Adipocyte (in vitro differentiated cells): Measurements from ENCODE around the gene RTN4RL1.

Experiments
- DNase-seq: peaks from one replicate; pipeline ENCODE4 v3.0.0-alpha.2; 2015; ENCODE audit warnings: low read depth
- H3K27me3 ChIP-seq: replicated peaks from 2 replicates; pipeline ENCODE4 v1.7.0; 2013; ENCODE audit warnings: mild to moderate bottlenecking, low read length, moderate library complexity; ENCODE audit not compliant: control insufficient read depth, insufficient read depth
- H3K36me3 ChIP-seq: 2 replicates; pipeline ENCODE4 v1.7.0; 2013; ENCODE audit warnings: low read length, mild to moderate bottlenecking, moderate library complexity; ENCODE audit not compliant: control insufficient read depth, insufficient read depth, severe bottlenecking
- H3K4me1 ChIP-seq: 2 replicates; pipeline ENCODE4 v1.7.0; 2013; ENCODE audit warnings: mild to moderate bottlenecking, low read length, moderate library complexity; ENCODE audit not compliant: control insufficient read depth, insufficient read depth
- H3K4me3 ChIP-seq: 2 replicates; pipeline ENCODE4 v1.7.0; 2013; ENCODE audit warnings: mild to moderate bottlenecking, low read length, moderate library complexity
- H3K9ac ChIP-seq: 2 replicates; pipeline ENCODE4 v1.7.0; 2013; ENCODE audit warnings: mild to moderate bottlenecking, low read length, moderate library complexity
- H3K9me3 ChIP-seq: 2 replicates; pipeline ENCODE4 v1.7.0; 2013; ENCODE audit warnings: mild to moderate bottlenecking, low read length, moderate library complexity; ENCODE audit not compliant: control insufficient read depth

RTN4RL1 gene

DNA sequence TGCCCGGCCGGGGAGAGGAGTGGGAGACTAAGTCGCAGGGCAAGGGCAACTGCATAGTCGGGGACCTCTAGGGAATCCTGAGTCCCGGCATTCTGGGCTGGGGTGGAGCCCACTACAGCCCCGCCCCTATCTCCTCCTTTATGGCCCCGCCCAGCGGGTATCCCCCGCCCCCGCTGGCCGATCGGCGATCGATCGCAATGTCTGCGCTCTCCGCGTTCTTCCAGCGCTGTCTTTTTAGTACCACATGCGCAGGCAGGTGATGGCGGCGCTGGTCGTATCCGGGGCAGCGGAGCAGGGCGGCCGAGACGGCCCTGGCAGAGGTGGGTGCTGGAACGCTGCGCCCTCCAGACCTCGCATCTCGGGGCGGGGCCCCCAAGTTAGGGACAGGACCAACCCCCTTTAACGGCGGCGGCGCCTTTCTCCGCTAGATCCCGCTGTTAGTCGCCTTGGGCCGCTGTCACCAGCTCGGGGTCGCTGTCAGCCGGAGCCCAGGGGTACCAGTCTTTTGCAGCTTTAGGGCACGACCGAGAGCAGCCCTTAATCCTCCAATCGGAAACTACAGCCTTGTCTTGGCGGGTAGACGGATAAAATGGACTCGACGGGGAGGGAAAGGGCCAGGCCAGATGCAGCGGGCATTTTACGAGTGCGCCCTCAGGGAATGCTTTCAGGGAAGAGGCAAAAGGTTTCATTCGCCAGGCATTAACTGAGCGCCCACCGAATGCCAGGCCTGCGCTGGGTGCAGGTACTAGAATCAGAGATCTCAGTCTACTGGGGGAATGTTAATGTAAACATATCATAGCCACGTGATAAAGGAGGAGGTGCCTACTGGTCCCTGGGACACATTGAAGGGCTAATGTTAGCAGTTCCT lies 5.0 kb upstream of the RTN4RL1 start, which contains the start of gene DPH1:
Gene DPH1 (plus strand): TSS at position 243 of the 868 bp plus-strand sequence. CDS start 17 bp downstream, at position 260.
- H3K9ac ChIP-seq: peak within 1 kb of the TSS; percentile 96
- H3K9me3 ChIP-seq: no peaks in the 10 kb centered on the region
- H3K27me3 ChIP-seq: peaks cover 4% of the 10 kb centered on the region
- H3K4me3 ChIP-seq: peak within 1 kb of the TSS; percentile 97
- H3K4me1 ChIP-seq: peaks cover 18% of the 10 kb centered on the region
- peak; percentile 97 for DNase-seq
- peaks cover 3% of the 10 kb centered on the region for H3K36me3 ChIP-seq

DNA sequence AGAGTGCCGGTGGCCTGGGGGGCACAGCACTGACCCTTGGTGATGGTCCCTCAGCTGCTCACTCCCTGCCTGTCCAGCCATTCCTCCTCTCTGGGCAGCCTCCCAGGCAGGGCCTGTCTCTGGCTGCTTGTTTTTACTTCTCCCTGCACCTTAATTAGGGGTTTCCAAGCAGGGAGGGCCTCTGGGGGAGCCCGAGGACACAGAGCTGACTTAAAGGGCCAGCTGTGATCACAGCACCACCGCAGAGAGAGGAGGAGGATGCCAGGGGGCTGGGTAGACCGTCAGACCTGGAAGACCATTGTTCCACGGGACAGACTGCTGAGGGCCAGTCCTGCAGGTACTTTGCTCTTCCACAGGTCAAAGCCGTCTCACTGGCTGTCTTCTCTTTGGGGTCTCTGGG lies 3.6 kb upstream of the RTN4RL1 start:
- H3K27me3 ChIP-seq: peaks cover 4% of the 10 kb centered on the region
- H3K4me3 ChIP-seq: no peak overlapping the region
- no peak overlapping the region for H3K9ac ChIP-seq
- H3K9me3 ChIP-seq: no peaks in the 10 kb centered on the region
- peaks cover 17% of the 10 kb centered on the region for H3K4me1 ChIP-seq
- peaks cover under 1% of the 10 kb centered on the region for H3K36me3 ChIP-seq
- no peak for DNase-seq

DNA sequence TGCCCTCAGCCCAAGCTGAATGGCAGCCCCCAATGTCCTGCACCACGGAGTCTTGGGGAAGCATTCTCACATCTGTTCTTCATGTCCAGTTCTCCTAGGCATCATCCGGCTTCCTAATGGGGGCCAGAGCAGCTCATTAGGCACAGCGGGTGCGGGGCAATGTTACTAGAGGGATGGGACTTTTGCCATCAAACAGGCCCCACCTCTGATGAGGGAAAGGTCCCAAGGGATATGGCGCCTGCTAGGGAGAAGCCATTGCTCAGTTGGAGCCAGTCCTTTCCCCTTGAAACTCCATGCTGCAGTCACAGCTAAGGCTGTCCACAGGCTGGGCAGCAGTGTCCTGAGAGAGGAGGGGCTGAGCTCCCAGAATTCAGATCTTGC lies 3.1 kb upstream of the RTN4RL1 start:
- peaks cover 12% of the 10 kb centered on the region for H3K4me1 ChIP-seq
- peaks cover 4% of the 10 kb centered on the region for H3K27me3 ChIP-seq
- no peak overlapping the region for H3K9ac ChIP-seq
- H3K4me3 ChIP-seq: no peak overlapping the region
- H3K9me3 ChIP-seq: no peaks in the 10 kb centered on the region
- no peak for DNase-seq
- no peaks in the 10 kb centered on the region for H3K36me3 ChIP-seq

DNA sequence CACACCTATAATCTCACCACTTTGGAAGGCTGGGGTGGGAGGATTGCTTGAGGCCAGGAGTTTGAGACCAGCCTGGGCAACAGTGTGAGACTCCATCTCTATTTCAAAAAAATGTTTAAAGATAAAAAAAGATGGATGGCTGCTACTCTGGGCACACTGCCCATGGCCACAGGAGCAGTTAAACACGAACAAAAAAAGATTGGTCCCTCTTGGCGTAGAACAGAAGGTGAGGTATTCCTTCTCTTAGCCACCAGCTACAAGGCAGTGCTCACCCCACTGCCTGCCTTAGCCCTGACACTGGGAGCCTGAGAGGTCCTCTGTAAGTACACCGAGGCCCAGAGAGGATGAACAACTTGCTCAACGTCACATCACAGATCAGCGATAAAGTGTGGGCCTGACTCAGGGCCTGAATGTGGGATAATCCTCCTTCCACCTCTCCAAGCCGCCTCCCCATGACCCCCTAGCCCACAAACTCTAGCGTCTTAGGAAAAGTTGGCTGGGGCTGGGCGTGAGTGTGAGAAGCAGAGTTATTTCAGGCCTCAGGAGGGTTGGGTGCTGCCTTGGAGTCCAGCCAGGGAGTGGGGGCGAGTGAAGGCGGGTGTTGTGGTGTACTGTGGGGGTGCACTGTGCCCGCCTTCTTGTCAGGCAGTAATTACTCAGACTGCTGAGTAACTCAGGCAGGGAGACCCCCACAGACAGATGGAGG lies 2.5 kb upstream of the RTN4RL1 start:
- Histone ChIP-seq H3K4me1 (peaks cover 12% of the 10 kb centered on the region), H3K36me3 (no peaks in the 10 kb centered on the region), H3K9me3 (no peaks in the 10 kb centered on the region), H3K9ac (no peak overlapping the region), H3K27me3 (peaks cover 4% of the 10 kb centered on the region), H3K4me3 (no peak overlapping the region)
- no peak for DNase-seq

DNA sequence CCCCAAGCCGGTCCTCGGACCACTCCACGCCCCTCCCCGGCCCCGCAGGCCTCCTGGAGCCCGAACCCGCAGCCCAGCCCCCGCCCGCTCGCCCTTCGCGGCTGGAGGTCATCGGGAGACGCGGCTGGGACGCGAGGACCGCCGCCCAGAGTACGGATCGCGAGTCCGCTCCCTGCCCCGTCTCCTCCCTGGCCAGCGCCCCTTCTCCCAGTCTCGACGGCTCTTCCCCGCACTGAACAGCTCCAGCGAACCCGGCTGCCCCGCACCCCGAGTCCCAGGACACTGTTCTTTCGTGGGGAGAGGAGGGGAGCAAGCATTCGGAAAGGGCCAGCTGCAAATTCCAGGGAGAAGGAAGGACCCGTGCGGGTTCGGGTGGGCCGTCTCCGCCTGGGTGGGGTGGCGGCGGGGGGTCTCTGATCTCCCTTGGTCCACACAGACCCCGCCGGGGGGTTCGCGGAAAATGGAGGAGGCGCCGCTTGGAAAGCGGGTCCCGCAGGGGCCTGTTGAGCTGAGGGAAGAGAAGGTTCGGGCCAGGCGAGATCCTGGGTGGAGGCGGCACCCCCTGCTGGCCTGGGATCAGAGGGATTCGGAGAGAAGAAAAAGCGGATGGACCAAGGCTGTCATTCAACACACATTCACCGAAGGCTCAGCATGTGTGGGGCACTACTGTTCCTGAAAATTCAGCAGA lies 632 bp upstream of the RTN4RL1 start:
- Histone ChIP-seq H3K9me3 (no peaks in the 10 kb centered on the region), H3K4me3 (peak overlapping the region; percentile 88), H3K9ac (peak overlapping the region; percentile 68), H3K4me1 (peaks cover 11% of the 10 kb centered on the region), H3K36me3 (no peaks in the 10 kb centered on the region), H3K27me3 (peaks cover 4% of the 10 kb centered on the region)
- DNase-seq: peak; percentile 88

DNA sequence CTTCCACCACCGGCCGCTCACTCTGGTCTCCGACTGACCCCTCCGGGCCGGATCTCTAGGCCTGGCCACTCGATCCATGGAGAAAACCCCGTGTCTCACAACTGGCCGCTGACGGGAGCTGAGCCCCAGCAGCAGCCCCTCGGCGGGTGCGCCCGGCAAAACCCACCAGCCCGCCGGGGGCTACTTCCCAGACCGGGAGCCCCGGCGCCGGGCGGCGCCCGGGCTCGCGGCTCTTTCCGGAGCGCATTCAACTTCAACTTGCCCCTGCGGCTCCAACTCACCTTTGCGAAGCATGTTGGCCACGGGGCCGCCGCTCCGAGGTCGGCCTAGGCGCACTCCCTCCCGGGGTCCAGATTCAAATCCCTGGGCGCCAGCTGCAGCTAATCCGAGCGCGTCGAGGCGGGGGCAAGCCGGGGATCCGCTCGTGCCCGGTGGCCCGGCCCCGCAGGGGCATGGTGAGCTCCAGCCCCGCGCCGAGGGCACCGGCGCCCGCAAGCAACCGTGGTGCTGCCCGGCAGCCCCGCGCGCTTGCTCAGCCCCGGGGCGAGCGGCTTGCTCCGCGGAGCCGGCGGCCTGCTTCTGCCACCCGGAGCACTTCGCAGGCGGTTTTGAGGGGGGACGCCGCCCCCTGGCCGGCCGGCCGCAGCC lies 438 bp downstream of the RTN4RL1 start:
- Histone ChIP-seq H3K9ac (peak overlapping the region; percentile 88), H3K27me3 (peaks cover 10% of the 10 kb centered on the region), H3K4me3 (peak overlapping the region; percentile 88), H3K36me3 (no peaks in the 10 kb centered on the region), H3K4me1 (peaks cover 11% of the 10 kb centered on the region), H3K9me3 (no peaks in the 10 kb centered on the region)
- DNase-seq: peak; percentile 36

DNA sequence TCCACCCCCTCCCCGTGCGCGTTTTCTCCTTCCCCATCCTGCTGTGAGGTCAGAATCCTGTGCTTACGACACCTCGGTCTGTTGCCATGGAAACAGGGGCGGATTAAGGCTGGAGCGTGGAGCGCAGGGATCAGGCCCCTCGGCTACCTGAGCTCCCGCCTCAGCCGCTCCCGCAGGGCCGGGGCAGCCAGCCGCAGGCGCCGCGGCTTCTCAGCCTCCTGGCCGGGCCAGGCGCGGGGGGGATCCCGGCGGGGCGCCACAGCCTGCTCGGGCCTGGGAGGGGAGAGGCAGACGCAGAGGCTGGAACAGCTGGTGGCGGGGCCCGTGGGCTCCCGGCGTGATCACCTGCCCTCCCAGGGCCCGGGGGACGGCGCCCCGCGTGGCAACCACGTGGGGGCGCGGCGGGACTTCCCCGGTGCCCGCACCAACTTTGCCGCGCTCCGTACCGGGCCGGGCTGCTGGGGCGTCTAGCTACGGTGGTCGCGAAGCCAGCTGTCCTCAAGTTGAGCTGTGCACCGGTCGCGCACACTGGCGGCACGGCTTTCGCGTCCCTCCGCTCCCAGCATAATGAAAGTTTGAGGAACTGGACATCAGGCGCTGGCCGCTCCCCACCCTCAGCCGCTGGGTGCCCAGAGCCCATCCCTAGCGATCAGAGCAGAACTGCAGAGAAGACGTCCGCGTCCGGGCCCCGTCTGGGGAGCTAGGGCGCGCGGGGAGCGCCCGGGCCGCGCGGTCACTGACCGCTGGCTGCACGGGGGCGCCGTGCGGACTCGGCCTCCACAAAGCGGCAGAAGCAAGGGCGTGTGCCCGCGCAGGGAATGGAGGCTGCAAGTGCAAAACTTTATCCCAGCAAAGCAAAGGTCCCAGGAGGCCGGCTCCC lies 1.2 kb downstream of the RTN4RL1 start:
- peaks cover 9% of the 10 kb centered on the region for H3K4me1 ChIP-seq
- no peaks in the 10 kb centered on the region for H3K9me3 ChIP-seq
- peak overlapping the region; percentile 88 for H3K4me3 ChIP-seq
- DNase-seq: peak; percentile 68
- H3K36me3 ChIP-seq: no peaks in the 10 kb centered on the region
- peaks cover 18% of the 10 kb centered on the region for H3K27me3 ChIP-seq
- peak overlapping the region; percentile 88 for H3K9ac ChIP-seq

DNA sequence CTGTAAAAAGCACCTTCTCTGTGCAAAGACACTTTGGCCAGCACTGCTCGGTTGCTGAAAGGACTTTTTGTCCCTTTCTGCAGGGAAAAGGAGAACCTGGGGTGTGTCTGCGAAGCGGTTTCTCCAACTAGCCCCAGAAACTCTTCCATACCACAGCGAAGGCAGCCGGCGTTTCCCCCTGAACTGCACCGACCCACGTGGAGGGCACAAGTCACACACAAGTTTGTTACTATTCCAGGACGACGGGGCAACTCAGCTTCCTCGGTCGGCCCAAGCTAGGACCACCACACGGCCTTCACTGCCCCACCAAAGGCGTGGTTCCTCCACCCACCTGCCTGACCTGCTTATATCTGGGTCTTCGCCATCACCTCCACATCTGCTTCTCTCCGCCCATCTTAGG lies 1.9 kb downstream of the RTN4RL1 start:
- DNase-seq: no peak
- Histone ChIP-seq H3K4me1 (peaks cover 16% of the 10 kb centered on the region), H3K9me3 (no peaks in the 10 kb centered on the region), H3K9ac (peak overlapping the region; percentile 45), H3K4me3 (peak overlapping the region; percentile 88), H3K36me3 (no peaks in the 10 kb centered on the region), H3K27me3 (peaks cover 25% of the 10 kb centered on the region)

DNA sequence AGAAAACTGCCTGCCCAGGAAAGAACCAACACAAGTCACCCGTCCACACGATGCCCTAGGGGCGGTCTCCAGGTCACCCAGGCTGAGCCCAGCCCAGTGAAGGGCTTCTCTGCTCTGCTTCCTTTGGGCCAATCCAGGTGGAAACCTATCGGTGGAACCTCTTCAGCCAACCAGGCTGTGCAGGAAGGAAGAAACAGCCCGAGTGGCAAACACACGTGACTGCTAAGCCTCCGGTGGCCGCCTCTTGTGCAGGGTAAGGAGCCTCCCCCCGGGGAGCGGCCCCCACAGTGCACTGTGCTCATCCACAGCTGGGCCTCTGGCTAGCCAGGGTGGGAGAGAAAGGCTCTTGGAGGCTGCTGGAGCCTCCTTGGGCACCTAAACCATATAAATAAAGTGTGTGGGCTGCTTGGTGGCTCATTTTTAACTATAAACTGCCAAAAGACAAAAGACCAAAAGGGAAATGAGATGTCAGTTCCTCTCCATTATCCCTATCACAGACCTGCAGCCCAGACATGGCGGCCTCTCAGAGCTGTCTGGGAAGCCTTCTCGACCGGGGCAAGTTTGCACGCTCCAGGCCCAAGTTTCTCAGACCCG lies 2.4 kb downstream of the RTN4RL1 start:
- Histone ChIP-seq H3K9ac (peak overlapping the region; percentile 45), H3K9me3 (no peaks in the 10 kb centered on the region), H3K4me3 (peak overlapping the region; percentile 88), H3K36me3 (no peaks in the 10 kb centered on the region), H3K4me1 (peaks cover 21% of the 10 kb centered on the region), H3K27me3 (peaks cover 30% of the 10 kb centered on the region)
- no peak for DNase-seq

DNA sequence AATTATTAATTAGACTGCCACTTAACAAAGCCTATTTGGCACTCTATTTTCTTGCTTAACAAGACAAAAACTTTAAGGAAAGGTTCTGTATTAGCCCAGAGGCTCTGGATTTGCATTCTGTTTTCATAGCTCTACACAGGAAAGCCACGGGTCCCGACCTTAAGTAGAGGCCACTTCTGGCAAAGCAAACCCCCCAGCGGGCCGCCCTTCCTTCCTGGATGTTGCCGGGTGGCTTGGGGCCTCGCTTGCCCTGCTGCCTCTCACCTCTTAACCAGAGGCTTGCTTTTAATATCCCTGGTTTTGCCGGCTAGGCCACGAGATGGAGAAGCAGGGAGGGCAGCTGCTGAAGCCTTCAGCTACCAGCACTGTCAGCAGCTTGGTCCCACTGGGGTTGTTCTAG lies 4.4 kb downstream of the RTN4RL1 start:
- Histone ChIP-seq H3K9me3 (no peaks in the 10 kb centered on the region), H3K9ac (no peak overlapping the region), H3K4me1 (peaks cover 27% of the 10 kb centered on the region), H3K4me3 (no peak overlapping the region), H3K36me3 (no peaks in the 10 kb centered on the region), H3K27me3 (peaks cover 31% of the 10 kb centered on the region)
- DNase-seq: no peak
